ENCODE results near the gene FBXL7. TPM values are rescaled to one million over a fixed set of nuclear protein-coding genes. Genes with fewer than 3 reads are reported as not detected.

FBXL7 gene
- total RNA-seq, 2 experiments from 2014 or later, result not detected

GRCh38 chr5:15545082-15545481, 45.1 kb downstream of the FBXL7 start:
- no peak overlapping the region for H3K4me2 ChIP-seq (ENCODE audit: low read length)
- H3K27ac ChIP-seq (ENCODE audit: low read depth, low read length, poor library complexity, severe bottlenecking), result no peak overlapping the region
- no peak for TF ChIP-seq CTCF (conservative IDR thresholded peaks at IDR 0.05; ENCODE audit: low read length)
- TF ChIP-seq EZH2phosphoT487 (IDR thresholded peaks at IDR 0.05; ENCODE audit: borderline replicate concordance, low read depth, low read length), result no peak
- H3K9me3 ChIP-seq (ENCODE audit: low read length), result no peaks in the 10 kb centered on the region
- ChIA-PET CTCF (ENCODE audit: unreplicated experiment) (no interaction called here), POLR2A (no interaction called here)
- H3K4me3 ChIP-seq (ENCODE audit: low read depth, low read length, poor library complexity, severe bottlenecking), result no peak overlapping the region
- H3K4me1 ChIP-seq (ENCODE audit: insufficient read depth, low read length, poor library complexity, severe bottlenecking), result no peaks in the 10 kb centered on the region
- intact Hi-C loops (cut with micrococcal nuclease; ENCODE audit: unreplicated experiment), result no loop called here
- no peaks in the 10 kb centered on the region for H3K9me2 ChIP-seq (ENCODE audit: insufficient read depth, low read length)
- BruUV-seq (replicated peaks), result no TSS peak
- no peaks in the 10 kb centered on the region for H4K20me1 ChIP-seq (ENCODE audit: insufficient read depth, low read length)
- no peak overlapping the region for H2AFZ ChIP-seq (ENCODE audit: low read length)
- DNase-seq (ENCODE audit: low spot score), result no peak
- H3K79me2 ChIP-seq (ENCODE audit: insufficient read depth, low read depth, low read length), result no peaks in the 10 kb centered on the region
- H3K36me3 ChIP-seq (ENCODE audit: insufficient read depth, low read length), result no peaks in the 10 kb centered on the region

- no peak overlapping the region for H3K4me2 ChIP-seq (ENCODE audit: low read length)
- intact Hi-C loops (cut with micrococcal nuclease; ENCODE audit: unreplicated experiment), result no loop called here
- POLR2A ChIA-PET, result no interaction called here
- DNase-seq (ENCODE audit: low spot score), result no peak
- CTCF ChIA-PET (ENCODE audit: unreplicated experiment), result no interaction called here
- no peaks in the 10 kb centered on the region for H3K4me1 ChIP-seq (ENCODE audit: insufficient read depth, low read length, poor library complexity, severe bottlenecking)
- H3K27ac ChIP-seq (ENCODE audit: low read depth, low read length, poor library complexity, severe bottlenecking), result no peak overlapping the region
- H3K9me2 ChIP-seq (ENCODE audit: insufficient read depth, low read length), result no peaks in the 10 kb centered on the region
- H3K79me2 ChIP-seq (ENCODE audit: insufficient read depth, low read depth, low read length), result no peaks in the 10 kb centered on the region
- no peak overlapping the region for H3K4me3 ChIP-seq (ENCODE audit: low read depth, low read length, poor library complexity, severe bottlenecking)
- H3K36me3 ChIP-seq (ENCODE audit: insufficient read depth, low read length), result no peaks in the 10 kb centered on the region
- H2AFZ ChIP-seq (ENCODE audit: low read length), result no peak overlapping the region
- BruUV-seq (replicated peaks), result no TSS peak
- no peaks in the 10 kb centered on the region for H4K20me1 ChIP-seq (ENCODE audit: insufficient read depth, low read length)
- TF ChIP-seq CTCF (conservative IDR thresholded peaks at IDR 0.05; ENCODE audit: low read length) (no peak), EZH2phosphoT487 (IDR thresholded peaks at IDR 0.05; ENCODE audit: borderline replicate concordance, low read depth, low read length) (no peak)
- H3K9me3 ChIP-seq (ENCODE audit: low read length), result no peaks in the 10 kb centered on the region
Observed at GRCh38 chr5:15547261-15547839, 47.4 kb downstream of the FBXL7 start.

GRCh38 chr5:15549961-15550360, 50.0 kb downstream of the FBXL7 start:
- intact Hi-C loops (cut with micrococcal nuclease; ENCODE audit: unreplicated experiment), result no loop called here
- POLR2A ChIA-PET, result no interaction called here
- CTCF ChIA-PET (ENCODE audit: unreplicated experiment), result no interaction called here
- Histone ChIP-seq H4K20me1 (ENCODE audit: insufficient read depth, low read length) (no peaks in the 10 kb centered on the region), H3K4me3 (ENCODE audit: low read depth, low read length, poor library complexity, severe bottlenecking) (no peak overlapping the region), H3K36me3 (ENCODE audit: insufficient read depth, low read length) (no peaks in the 10 kb centered on the region), H3K79me2 (ENCODE audit: insufficient read depth, low read depth, low read length) (no peaks in the 10 kb centered on the region), H3K27ac (ENCODE audit: low read depth, low read length, poor library complexity, severe bottlenecking) (no peak overlapping the region), H3K9me3 (ENCODE audit: low read length) (no peaks in the 10 kb centered on the region), H3K4me1 (ENCODE audit: insufficient read depth, low read length, poor library complexity, severe bottlenecking) (no peaks in the 10 kb centered on the region), H3K4me2 (ENCODE audit: low read length) (no peak overlapping the region), H2AFZ (ENCODE audit: low read length) (no peak overlapping the region), H3K9me2 (ENCODE audit: insufficient read depth, low read length) (no peaks in the 10 kb centered on the region)
- BruUV-seq (replicated peaks), result no TSS peak
- TF ChIP-seq CTCF (conservative IDR thresholded peaks at IDR 0.05; ENCODE audit: low read length) (no peak), EZH2phosphoT487 (IDR thresholded peaks at IDR 0.05; ENCODE audit: borderline replicate concordance, low read depth, low read length) (no peak)
- no peak for DNase-seq (ENCODE audit: low spot score)
